ENCODE data around the gene ASZ1. TPM values are rescaled to one million over a fixed set of nuclear protein-coding genes. Genes with fewer than 3 reads are reported as not detected.
"Not testable (repeated sequence)": the region's sequence is repeated elsewhere in the genome, so short reads cannot be mapped to it uniquely, and the experiment has no call there.

Gene ASZ1
- polyA plus RNA-seq (2013, experiment 1 of 2) = not detected
- polyA plus RNA-seq (2013, experiment 2 of 2) = not detected

GRCh38 chr7:117427258-117427701 is at the start of gene ASZ1:
TSS of gene ASZ1 (minus strand) at chr7:117427493. CDS start at chr7:117427460, 33 bp downstream.
- 95 to 96% methylated on average over 24 to 41 of the region's 41 CpGs for WGBS, 2 experiments (ENCODE audit: insufficient coverage in 2 of 2)
- Histone ChIP-seq H3K27ac (ENCODE audit: low read depth, low read length, severe bottlenecking) (no peak within 1 kb of the TSS), H3K9me3 (ENCODE audit: control insufficient read depth, low read length) (no peaks in the 10 kb centered on the region), H3K4me3 (ENCODE audit: extremely low read depth, insufficient read depth, low read length, poor library complexity, severe bottlenecking) (no peak within 1 kb of the TSS), H3K4me1 (ENCODE audit: control insufficient read depth, insufficient read depth, low read length, poor library complexity, severe bottlenecking) (no peaks in the 10 kb centered on the region), H3K36me3 (ENCODE audit: control insufficient read depth, insufficient read depth, low read length) (no peaks in the 10 kb centered on the region)

- Histone ChIP-seq H3K9me3 (ENCODE audit: control insufficient read depth, low read length) (no peaks in the 10 kb centered on the region), H3K4me3 (ENCODE audit: extremely low read depth, insufficient read depth, low read length, poor library complexity, severe bottlenecking) (no peak overlapping the region), H3K27ac (ENCODE audit: low read depth, low read length, severe bottlenecking) (no peak overlapping the region), H3K36me3 (ENCODE audit: control insufficient read depth, insufficient read depth, low read length) (no peaks in the 10 kb centered on the region), H3K4me1 (ENCODE audit: control insufficient read depth, insufficient read depth, low read length, poor library complexity, severe bottlenecking) (no peaks in the 10 kb centered on the region)
- no CpG with 5 or more reads among the region's 4 CpGs for WGBS, 2 experiments (ENCODE audit: insufficient coverage in 2 of 2)
Measured at GRCh38 chr7:117476557-117477215, 49.4 kb upstream of the ASZ1 start.

- no peaks in the 10 kb centered on the region for H3K9me3 ChIP-seq (ENCODE audit: control insufficient read depth, low read length)
- no peaks in the 10 kb centered on the region for H3K36me3 ChIP-seq (ENCODE audit: control insufficient read depth, insufficient read depth, low read length)
- no peak overlapping the region for H3K4me3 ChIP-seq (ENCODE audit: extremely low read depth, insufficient read depth, low read length, poor library complexity, severe bottlenecking)
- no peaks in the 10 kb centered on the region for H3K4me1 ChIP-seq (ENCODE audit: control insufficient read depth, insufficient read depth, low read length, poor library complexity, severe bottlenecking)
- no peak overlapping the region for H3K27ac ChIP-seq (ENCODE audit: low read depth, low read length, severe bottlenecking)
Measured at GRCh38 chr7:117472335-117472734, 45.0 kb upstream of the ASZ1 start.

GRCh38 chr7:117470777-117471176 is 43.5 kb upstream of the ASZ1 start:
- H3K36me3 ChIP-seq (ENCODE audit: control insufficient read depth, insufficient read depth, low read length) = no peaks in the 10 kb centered on the region
- WGBS, 2 experiments (ENCODE audit: insufficient coverage in 2 of 2) = 76 to 81% methylated on average over 3 to 5 of the region's 5 CpGs

DNA sequence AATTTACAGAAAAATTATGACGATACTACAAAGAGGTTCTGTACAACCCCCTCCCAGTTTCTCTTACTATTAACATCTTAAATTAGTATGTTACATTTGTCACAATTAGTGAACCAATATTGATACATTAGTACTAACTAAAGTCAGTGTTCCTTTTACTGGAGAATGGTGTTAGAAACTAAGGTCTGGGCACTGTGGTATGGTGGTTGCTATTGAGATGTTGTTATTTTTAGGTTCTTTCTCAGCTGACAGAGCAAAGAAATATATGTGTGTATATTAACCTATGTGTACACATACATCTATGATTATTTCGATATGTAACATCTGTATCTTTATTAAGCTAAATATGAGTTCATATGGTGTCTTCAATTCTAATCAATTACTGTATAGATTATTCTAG is 40.9 kb upstream of the ASZ1 start:
- no peaks in the 10 kb centered on the region for H3K4me1 ChIP-seq (ENCODE audit: control insufficient read depth, insufficient read depth, low read length, poor library complexity, severe bottlenecking)
- H3K27ac ChIP-seq (ENCODE audit: low read depth, low read length, severe bottlenecking) = no peak overlapping the region
- no CpG with 5 or more reads among the region's 2 CpGs for WGBS, 2 experiments (ENCODE audit: insufficient coverage in 2 of 2)
- H3K9me3 ChIP-seq (ENCODE audit: control insufficient read depth, low read length) = no peaks in the 10 kb centered on the region
- no peaks in the 10 kb centered on the region for H3K36me3 ChIP-seq (ENCODE audit: control insufficient read depth, insufficient read depth, low read length)
- H3K4me3 ChIP-seq (ENCODE audit: extremely low read depth, insufficient read depth, low read length, poor library complexity, severe bottlenecking) = no peak overlapping the region

More at GRCh38 chr7:117470777-117471176, 43.5 kb upstream of the ASZ1 start:
- Histone ChIP-seq H3K4me1 (ENCODE audit: control insufficient read depth, insufficient read depth, low read length, poor library complexity, severe bottlenecking) (no peaks in the 10 kb centered on the region), H3K9me3 (ENCODE audit: control insufficient read depth, low read length) (no peaks in the 10 kb centered on the region), H3K27ac (ENCODE audit: low read depth, low read length, severe bottlenecking) (no peak overlapping the region), H3K4me3 (ENCODE audit: extremely low read depth, insufficient read depth, low read length, poor library complexity, severe bottlenecking) (no peak overlapping the region)

- not testable (repeated sequence) for H3K4me1 ChIP-seq (ENCODE audit: control insufficient read depth, insufficient read depth, low read length, poor library complexity, severe bottlenecking); H3K4me3 ChIP-seq (ENCODE audit: extremely low read depth, insufficient read depth, low read length, poor library complexity, severe bottlenecking); H3K9me3 ChIP-seq (ENCODE audit: control insufficient read depth, low read length); H3K36me3 ChIP-seq (ENCODE audit: control insufficient read depth, insufficient read depth, low read length); H3K27ac ChIP-seq (ENCODE audit: low read depth, low read length, severe bottlenecking)
- WGBS, 2 experiments (ENCODE audit: insufficient coverage in 2 of 2) = 100% methylated on average over 1 of the region's 4 CpGs; no CpG with 5 or more reads in 1 of the 2 experiments
Measured at GRCh38 chr7:117460815-117461214, 33.5 kb upstream of the ASZ1 start.

- no peak overlapping the region for H3K27ac ChIP-seq (ENCODE audit: low read depth, low read length, severe bottlenecking)
- H3K4me1 ChIP-seq (ENCODE audit: control insufficient read depth, insufficient read depth, low read length, poor library complexity, severe bottlenecking) = no peaks in the 10 kb centered on the region
- H3K36me3 ChIP-seq (ENCODE audit: control insufficient read depth, insufficient read depth, low read length) = no peaks in the 10 kb centered on the region
- H3K4me3 ChIP-seq (ENCODE audit: extremely low read depth, insufficient read depth, low read length, poor library complexity, severe bottlenecking) = no peak overlapping the region
- no peaks in the 10 kb centered on the region for H3K9me3 ChIP-seq (ENCODE audit: control insufficient read depth, low read length)
Measured at GRCh38 chr7:117459735-117460134, 32.4 kb upstream of the ASZ1 start.

DNA sequence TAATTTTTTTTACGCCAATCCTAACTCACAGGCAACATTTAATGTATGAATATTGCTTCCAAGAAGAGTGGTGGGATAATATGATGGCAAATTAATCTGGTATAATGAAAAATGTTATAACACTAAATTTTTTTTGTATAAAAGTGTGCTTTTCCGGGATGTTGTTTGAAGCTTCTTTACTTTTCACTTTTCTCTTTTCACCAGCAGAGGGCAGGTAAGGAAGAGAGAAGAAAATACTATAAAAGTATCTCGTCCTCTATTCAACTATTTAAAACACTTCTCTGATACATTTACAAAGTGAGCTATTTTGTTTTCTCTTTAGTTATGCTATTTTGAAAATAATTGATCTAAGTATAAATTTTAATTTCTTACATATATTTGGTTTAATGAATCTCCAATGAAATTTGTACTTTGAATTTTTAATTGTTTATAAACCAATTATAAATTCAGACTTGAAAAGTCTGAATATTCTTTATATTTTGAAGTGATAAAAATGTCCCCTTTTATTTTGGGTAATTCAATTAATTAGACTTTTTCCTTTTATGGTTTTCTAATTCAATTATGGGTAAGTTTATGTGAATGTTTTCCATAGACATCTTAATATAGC is 31.8 kb upstream of the ASZ1 start:
- Histone ChIP-seq H3K27ac (ENCODE audit: low read depth, low read length, severe bottlenecking) (no peak overlapping the region), H3K4me3 (ENCODE audit: extremely low read depth, insufficient read depth, low read length, poor library complexity, severe bottlenecking) (no peak overlapping the region), H3K36me3 (ENCODE audit: control insufficient read depth, insufficient read depth, low read length) (no peaks in the 10 kb centered on the region), H3K9me3 (ENCODE audit: control insufficient read depth, low read length) (no peaks in the 10 kb centered on the region), H3K4me1 (ENCODE audit: control insufficient read depth, insufficient read depth, low read length, poor library complexity, severe bottlenecking) (no peaks in the 10 kb centered on the region)
- no CpG with 5 or more reads among the region's 3 CpGs for WGBS, 2 experiments (ENCODE audit: insufficient coverage in 2 of 2)

- 50 to 88% methylated on average over 1 of the region's 2 CpGs for WGBS, 2 experiments (ENCODE audit: insufficient coverage in 2 of 2)
- no peaks in the 10 kb centered on the region for H3K9me3 ChIP-seq (ENCODE audit: control insufficient read depth, low read length)
- no peak overlapping the region for H3K4me3 ChIP-seq (ENCODE audit: extremely low read depth, insufficient read depth, low read length, poor library complexity, severe bottlenecking)
- H3K4me1 ChIP-seq (ENCODE audit: control insufficient read depth, insufficient read depth, low read length, poor library complexity, severe bottlenecking) = no peaks in the 10 kb centered on the region
- H3K27ac ChIP-seq (ENCODE audit: low read depth, low read length, severe bottlenecking) = no peak overlapping the region
- H3K36me3 ChIP-seq (ENCODE audit: control insufficient read depth, insufficient read depth, low read length) = no peaks in the 10 kb centered on the region
Measured at GRCh38 chr7:117448655-117449054, 21.4 kb upstream of the ASZ1 start.

- H3K4me1 ChIP-seq (ENCODE audit: control insufficient read depth, insufficient read depth, low read length, poor library complexity, severe bottlenecking) = no peaks in the 10 kb centered on the region
- no peaks in the 10 kb centered on the region for H3K36me3 ChIP-seq (ENCODE audit: control insufficient read depth, insufficient read depth, low read length)
- H3K9me3 ChIP-seq (ENCODE audit: control insufficient read depth, low read length) = no peaks in the 10 kb centered on the region
- no CpG with 5 or more reads among the region's 4 CpGs for WGBS, 2 experiments (ENCODE audit: insufficient coverage in 2 of 2)
- H3K27ac ChIP-seq (ENCODE audit: low read depth, low read length, severe bottlenecking) = no peak overlapping the region
- H3K4me3 ChIP-seq (ENCODE audit: extremely low read depth, insufficient read depth, low read length, poor library complexity, severe bottlenecking) = no peak overlapping the region
Measured at GRCh38 chr7:117446220-117446815, 19.0 kb upstream of the ASZ1 start.

GRCh38 chr7:117445206-117445605 is 17.9 kb upstream of the ASZ1 start:
- Histone ChIP-seq H3K27ac (ENCODE audit: low read depth, low read length, severe bottlenecking) (no peak overlapping the region), H3K4me1 (ENCODE audit: control insufficient read depth, insufficient read depth, low read length, poor library complexity, severe bottlenecking) (no peaks in the 10 kb centered on the region), H3K36me3 (ENCODE audit: control insufficient read depth, insufficient read depth, low read length) (no peaks in the 10 kb centered on the region), H3K4me3 (ENCODE audit: extremely low read depth, insufficient read depth, low read length, poor library complexity, severe bottlenecking) (no peak overlapping the region), H3K9me3 (ENCODE audit: control insufficient read depth, low read length) (no peaks in the 10 kb centered on the region)
- 67 to 78% methylated on average over 1 of the region's 1 CpG for WGBS, 2 experiments (ENCODE audit: insufficient coverage in 2 of 2)

Measured in mesodermal cell (in vitro differentiated cells).